ENCODE results near the gene RANGAP1.

Gene RANGAP1

GRCh38 chr22:41256254-41257253, 29.4 kb downstream of the RANGAP1 start:
- DNase-seq, result no peak

DNA sequence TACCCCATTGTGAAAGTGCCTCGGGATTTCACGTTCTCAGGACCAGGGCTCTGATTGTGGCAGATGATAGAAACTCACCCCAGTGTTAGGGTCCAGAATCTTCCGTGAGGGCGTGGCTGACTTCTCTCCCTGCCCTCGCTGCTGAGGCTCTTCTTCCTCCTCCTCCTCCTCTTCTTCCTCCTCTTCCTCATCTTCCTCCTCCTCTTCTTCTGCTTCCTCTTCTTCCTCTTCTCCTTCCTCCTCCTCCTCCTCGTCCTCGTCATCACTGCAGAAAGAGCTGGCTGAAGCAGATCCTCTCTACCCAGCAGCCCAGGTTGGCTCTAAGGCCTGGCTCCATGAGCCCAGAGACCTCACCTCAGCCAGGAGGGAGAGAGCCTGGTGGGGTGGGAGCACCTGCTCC, 31.8 kb downstream of the RANGAP1 start:
- DNase-seq, result no peak

- no peak for DNase-seq
These were observed 33.6 kb downstream of the RANGAP1 start for GRCh38 chr22:41252365-41252764.

- DNase-seq, result no peak
These were observed 35.9 kb downstream of the RANGAP1 start for GRCh38 chr22:41250127-41250526.

DNA sequence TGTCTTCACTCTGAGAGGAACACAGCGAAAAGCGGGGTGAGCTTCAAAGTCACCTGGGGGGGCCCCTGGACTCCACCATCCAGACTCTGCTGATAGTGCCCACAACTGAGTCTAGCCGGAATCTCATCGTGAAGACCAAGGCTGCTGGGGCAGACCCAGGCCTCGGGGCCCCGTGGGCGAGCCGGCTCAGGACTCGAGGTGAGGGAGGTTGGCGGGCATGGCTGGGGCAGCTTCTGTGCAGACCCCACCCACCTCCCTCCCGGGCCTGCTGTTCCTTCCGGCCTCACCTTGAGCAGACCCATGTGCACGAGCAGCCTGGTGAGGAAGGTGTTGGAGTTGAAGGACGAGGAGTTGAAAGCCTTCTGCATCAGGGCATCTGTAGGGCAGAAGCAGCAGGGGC, 36.5 kb downstream of the RANGAP1 start:
- no peak for DNase-seq

GRCh38 chr22:41248758-41249157, 37.2 kb downstream of the RANGAP1 start:
- no peak for DNase-seq

DNA sequence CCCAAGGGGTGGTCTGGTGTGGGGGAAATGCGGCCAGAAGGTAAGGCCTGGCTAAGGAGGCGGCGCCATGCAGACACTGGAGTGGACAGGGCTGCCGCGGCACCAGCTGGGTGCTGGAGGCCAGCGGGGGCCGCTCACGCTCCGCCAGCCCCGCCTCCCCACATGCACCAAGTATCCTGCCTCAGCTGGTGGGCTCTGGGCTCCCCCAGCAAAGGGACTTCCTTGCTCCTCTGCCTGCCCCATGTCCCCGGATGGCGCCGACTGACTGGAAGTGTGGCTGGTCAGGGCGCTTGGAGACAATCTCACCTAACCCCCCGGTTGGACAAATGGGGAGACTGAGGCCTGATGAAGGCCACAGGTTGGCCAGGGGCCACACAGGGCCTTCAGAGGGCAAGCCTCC, 37.7 kb downstream of the RANGAP1 start:
- no peak for DNase-seq

DNA sequence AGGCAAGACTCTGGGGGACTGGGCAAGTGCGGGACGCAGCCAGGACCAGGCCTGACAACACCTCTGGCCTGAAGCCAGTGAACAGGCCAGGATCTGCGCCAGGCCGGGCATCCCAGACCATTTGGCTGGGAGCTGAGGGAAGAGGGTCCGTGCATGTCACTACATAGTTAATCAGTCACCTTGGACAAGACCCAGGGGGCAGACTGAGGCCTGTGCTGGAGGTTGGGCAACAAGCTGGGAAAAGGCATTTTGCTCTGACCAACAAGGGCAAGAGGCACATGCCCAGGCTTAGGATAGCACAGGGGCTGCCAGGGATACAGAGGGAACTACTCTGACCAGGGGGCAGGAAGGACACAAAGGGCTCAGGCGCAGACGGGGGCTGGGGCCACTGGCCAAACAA, 38.3 kb downstream of the RANGAP1 start:
- no peak for DNase-seq

- DNase-seq, result no peak
These were observed 40.0 kb downstream of the RANGAP1 start for GRCh38 chr22:41245917-41246499.

DNA sequence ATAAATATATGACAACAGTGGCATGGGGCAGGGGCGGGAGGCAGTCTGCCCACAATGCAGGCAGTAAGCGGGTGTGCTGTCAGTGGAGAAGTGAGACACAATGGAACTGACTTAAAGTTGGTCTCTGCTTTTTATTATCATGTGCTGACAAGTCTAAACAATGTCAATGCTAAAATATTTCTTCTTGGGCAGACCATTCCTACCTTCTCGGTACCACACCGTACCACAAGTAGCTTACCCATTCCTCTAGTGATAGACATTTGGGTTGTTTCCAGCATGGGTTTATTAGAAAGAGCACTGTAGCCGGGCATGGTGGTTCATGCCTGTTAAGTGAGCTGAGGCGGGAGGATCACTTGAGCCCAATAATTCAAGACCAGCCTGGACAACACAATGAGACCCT, 42.6 kb downstream of the RANGAP1 start:
- DNase-seq, result no peak

GRCh38 chr22:41242396-41243117, 43.4 kb downstream of the RANGAP1 start:
- DNase-seq, result no peak

DNA sequence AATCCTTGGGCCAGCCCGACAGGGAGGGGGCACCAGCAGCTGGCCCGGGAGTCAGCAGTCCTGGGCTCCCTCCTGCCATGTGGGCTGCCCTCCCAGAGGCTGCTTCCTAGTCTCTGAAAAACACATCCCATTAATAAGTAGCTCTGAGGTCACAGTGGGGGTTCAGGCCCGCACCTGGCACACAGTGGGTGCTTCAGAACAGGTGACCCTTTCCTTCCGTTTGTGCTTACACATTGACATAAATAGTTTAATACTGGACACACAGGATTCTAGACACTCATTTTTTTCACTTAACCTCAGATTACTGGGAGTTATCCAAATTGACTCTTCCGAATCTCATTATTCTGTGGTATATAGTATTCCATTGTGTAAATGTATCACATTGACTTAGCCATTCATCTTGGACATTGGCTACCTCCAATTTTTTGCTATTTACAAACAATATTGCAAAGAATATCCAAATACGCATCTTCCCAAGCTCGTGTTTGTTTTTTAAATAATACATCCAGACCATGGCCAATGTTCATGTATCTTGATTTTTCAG, 44.8 kb downstream of the RANGAP1 start:
- no peak for DNase-seq

- no peak for DNase-seq
These were observed 45.4 kb downstream of the RANGAP1 start, which contains the start of gene CHADL for GRCh38 chr22:41240377-41241132. TSS of gene CHADL (minus strand) at chr22:41240931. CDS start at chr22:41240881, 50 bp downstream.

DNA sequence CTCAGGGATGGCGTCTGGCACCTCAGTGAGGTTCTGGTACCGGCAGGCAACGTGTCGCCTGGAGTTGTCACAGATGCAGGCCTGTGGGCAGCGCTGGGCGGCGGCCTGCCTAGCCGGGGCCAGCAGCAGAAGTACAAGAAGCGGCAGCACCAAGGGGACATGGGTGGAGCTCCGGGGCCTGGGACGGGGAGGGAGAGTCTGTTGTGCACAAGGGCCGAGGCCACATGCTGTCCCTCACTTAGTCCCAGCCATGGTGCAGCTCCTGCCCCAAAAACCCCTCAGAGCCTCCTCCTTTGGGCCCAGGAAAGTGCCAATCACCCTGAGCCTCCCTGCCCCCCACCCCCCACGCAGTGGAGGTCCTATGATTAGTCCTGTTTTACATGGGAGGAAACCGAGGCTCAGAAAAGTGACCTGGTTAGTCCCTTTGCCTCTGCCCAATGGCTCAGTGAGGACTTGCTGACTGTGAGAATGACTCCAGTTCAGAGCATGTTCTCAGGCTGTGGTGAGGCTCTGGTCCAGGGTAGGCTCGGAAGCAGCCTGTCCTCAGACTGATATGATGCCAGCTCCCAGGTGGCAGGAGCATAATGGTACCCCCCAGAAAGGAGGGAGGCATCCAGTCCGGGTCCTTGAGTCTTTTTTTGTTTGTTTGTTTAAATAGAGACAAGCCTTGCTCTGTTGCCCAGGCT, 46.4 kb downstream of the RANGAP1 start:
- no peak for DNase-seq

- no peak for DNase-seq
These were observed 47.2 kb downstream of the RANGAP1 start for GRCh38 chr22:41238570-41239442.

- peak; percentile 35 to 65 for DNase-seq
These were observed 48.0 kb downstream of the RANGAP1 start for GRCh38 chr22:41237707-41238569.

- DNase-seq, result no peak
These were observed 48.8 kb downstream of the RANGAP1 start for GRCh38 chr22:41237036-41237706.

GRCh38 chr22:41234815-41235695, 50.9 kb downstream of the RANGAP1 start:
- no peak for DNase-seq
